Measurements from ENCODE around the gene LMNTD2.

- TF ChIP-seq CTCF (IDR thresholded peaks at IDR 0.05) = no peak
- TF ChIP-seq POLR2A (IDR thresholded peaks at IDR 0.05) = no peak
Measured at GRCh38 chr11:556662-557256, 3.8 kb downstream of the LMNTD2 start.
